Neural crest cell (in vitro differentiated cells): ENCODE data around the gene DOC2A. TPM values are rescaled to one million over a fixed set of nuclear protein-coding genes. Genes with fewer than 3 reads are reported as not detected.

ENCODE experiments used
- DNase-seq: peaks from one replicate; pipeline ENCODE4 v3.0.0; 2021; ENCODE audit warnings: low read depth, mixed read lengths, low spot score
- H3K27ac Mint-ChIP-seq: one replicate; pipeline ENCODE4 v1.8.0; 2021; ENCODE audit warnings: mild to moderate bottlenecking, mixed read lengths; ENCODE audit not compliant: unreplicated experiment
- H3K27me3 Mint-ChIP-seq: 2 replicates; pipeline ENCODE4 v1.8.0; 2021; ENCODE audit warnings: low read depth, mild to moderate bottlenecking, mixed read lengths
- H3K36me3 Mint-ChIP-seq: 2 replicates; pipeline ENCODE4 v1.8.0; 2021; ENCODE audit warnings: low read depth, mild to moderate bottlenecking, mixed read lengths
- H3K4me1 Mint-ChIP-seq: 2 replicates; pipeline ENCODE4 v1.8.0; 2021; ENCODE audit warnings: mixed read lengths
- H3K4me3 Mint-ChIP-seq: one replicate; pipeline ENCODE4 v1.8.0; 2021; ENCODE audit warnings: mild to moderate bottlenecking, mixed read lengths
- H3K9me3 Mint-ChIP-seq: 2 replicates; pipeline ENCODE4 v1.8.0; 2021; ENCODE audit warnings: mixed read lengths
- total RNA-seq: library from RNA; stranded (reverse); gene quantifications from 2 replicates; pipeline ENCODE4 v1.2.1, GENCODE V29; 2021
- TF ChIP-seq, protein P1 (sequence below): fragments of 200-600 bp; sonication (generic); conservative IDR thresholded peaks from 2 replicates; pipeline ENCODE4 v1.5.0; 2021; ENCODE audit warnings: antibody characterized with exemption, mild to moderate bottlenecking

Gene DOC2A
- total RNA-seq, 1 donor from 2014 or later: 5.7 TPM

DNA sequence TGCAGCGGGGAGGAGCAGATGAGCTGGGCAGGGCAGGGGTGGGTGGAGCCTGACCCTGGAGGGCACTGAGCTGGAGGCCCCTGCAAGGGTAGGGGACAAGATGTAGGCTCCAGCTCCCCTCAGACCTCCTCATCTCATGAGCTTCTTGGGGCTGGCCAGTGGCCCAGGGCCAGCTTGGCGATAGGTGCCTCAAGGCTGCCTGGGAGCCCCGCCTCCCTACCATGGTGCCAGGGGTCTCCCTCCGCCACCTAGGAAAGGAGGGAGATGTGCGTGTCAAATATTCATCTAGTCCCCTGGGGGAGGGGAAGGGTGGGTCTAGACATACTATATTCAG is 19.3 kb downstream of the DOC2A start:
- peaks cover 3% of the 10 kb centered on the region for H3K27me3 Mint-ChIP-seq

GRCh38 chr16:29990883-29991570 is 19.8 kb downstream of the DOC2A start:
- TF ChIP-seq, protein P1, sequence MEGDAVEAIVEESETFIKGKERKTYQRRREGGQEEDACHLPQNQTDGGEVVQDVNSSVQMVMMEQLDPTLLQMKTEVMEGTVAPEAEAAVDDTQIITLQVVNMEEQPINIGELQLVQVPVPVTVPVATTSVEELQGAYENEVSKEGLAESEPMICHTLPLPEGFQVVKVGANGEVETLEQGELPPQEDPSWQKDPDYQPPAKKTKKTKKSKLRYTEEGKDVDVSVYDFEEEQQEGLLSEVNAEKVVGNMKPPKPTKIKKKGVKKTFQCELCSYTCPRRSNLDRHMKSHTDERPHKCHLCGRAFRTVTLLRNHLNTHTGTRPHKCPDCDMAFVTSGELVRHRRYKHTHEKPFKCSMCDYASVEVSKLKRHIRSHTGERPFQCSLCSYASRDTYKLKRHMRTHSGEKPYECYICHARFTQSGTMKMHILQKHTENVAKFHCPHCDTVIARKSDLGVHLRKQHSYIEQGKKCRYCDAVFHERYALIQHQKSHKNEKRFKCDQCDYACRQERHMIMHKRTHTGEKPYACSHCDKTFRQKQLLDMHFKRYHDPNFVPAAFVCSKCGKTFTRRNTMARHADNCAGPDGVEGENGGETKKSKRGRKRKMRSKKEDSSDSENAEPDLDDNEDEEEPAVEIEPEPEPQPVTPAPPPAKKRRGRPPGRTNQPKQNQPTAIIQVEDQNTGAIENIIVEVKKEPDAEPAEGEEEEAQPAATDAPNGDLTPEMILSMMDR: no peak
- Mint-ChIP-seq H3K36me3 (peaks cover 6% of the 10 kb centered on the region), H3K4me1 (peaks cover 36% of the 10 kb centered on the region), H3K27me3 (peaks cover 3% of the 10 kb centered on the region), H3K9me3 (no peaks in the 10 kb centered on the region), H3K27ac (no peak overlapping the region), H3K4me3 (no peak overlapping the region)
- no peak for DNase-seq

More for the DNA sequence above, 19.3 kb downstream of the DOC2A start:
- Mint-ChIP-seq H3K4me1 (peaks cover 41% of the 10 kb centered on the region), H3K27ac (no peak overlapping the region), H3K9me3 (no peaks in the 10 kb centered on the region), H3K4me3 (peak overlapping the region; percentile 75), H3K36me3 (peaks cover 6% of the 10 kb centered on the region)
- no peak for DNase-seq
- TF ChIP-seq, protein P1: no peak

GRCh38 chr16:29990034-29990433 is 20.8 kb downstream of the DOC2A start:
- H3K27me3 Mint-ChIP-seq: no peaks in the 10 kb centered on the region
- TF ChIP-seq, protein P1: no peak
- H3K4me3 Mint-ChIP-seq: no peak overlapping the region
- H3K36me3 Mint-ChIP-seq: peaks cover 10% of the 10 kb centered on the region
- H3K4me1 Mint-ChIP-seq: peaks cover 28% of the 10 kb centered on the region
- no peak for DNase-seq
- no peak overlapping the region for H3K27ac Mint-ChIP-seq
- no peaks in the 10 kb centered on the region for H3K9me3 Mint-ChIP-seq

- peaks cover 21% of the 10 kb centered on the region for H3K4me1 Mint-ChIP-seq
- TF ChIP-seq, protein P1: no peak
- no peak overlapping the region for H3K27ac Mint-ChIP-seq
- H3K36me3 Mint-ChIP-seq: peaks cover 10% of the 10 kb centered on the region
- no peaks in the 10 kb centered on the region for H3K27me3 Mint-ChIP-seq
- H3K9me3 Mint-ChIP-seq: no peaks in the 10 kb centered on the region
- H3K4me3 Mint-ChIP-seq: peak overlapping the region; percentile 7
- DNase-seq: no peak
These were observed 21.5 kb downstream of the DOC2A start for GRCh38 chr16:29989111-29989858.

DNA sequence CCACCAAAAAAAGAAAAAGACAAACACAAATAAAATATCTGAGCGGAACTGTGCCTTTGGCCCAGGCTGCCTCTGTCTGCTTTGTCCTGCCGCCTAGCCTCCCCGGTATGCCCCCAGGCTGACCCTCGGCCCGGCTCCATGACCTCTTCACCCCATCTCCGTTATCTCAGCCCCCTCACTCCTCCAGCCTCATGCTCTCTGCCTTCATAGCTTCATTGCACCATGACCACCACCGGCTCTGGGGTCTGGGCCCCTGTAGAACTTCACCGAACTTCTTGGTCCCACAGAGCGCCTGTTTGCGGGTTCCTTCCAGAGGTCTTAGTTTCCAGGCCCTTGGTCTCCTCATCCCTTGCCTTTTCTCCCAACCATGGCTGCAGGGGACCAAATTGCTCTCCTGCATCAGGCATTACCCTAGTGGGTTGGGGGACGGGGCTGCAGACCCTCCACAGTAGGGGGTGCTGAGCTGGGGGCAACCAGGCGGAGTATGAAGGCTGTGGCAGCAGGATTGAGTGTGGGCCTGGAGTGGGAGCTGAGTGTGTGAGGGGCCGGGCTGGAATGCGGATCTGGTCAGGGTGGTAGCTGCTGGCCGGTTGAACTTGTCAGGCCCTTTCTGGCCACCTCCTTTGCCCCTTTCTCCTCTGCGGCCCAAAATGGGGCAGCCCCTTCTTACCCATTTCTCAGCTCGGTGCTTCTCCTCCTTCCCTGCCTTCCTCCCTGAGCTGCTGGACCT is 22.3 kb downstream of the DOC2A start:
- no peak for DNase-seq
- peaks cover 18% of the 10 kb centered on the region for H3K4me1 Mint-ChIP-seq
- peak overlapping the region; percentile 38 for H3K4me3 Mint-ChIP-seq
- peaks cover 10% of the 10 kb centered on the region for H3K36me3 Mint-ChIP-seq
- TF ChIP-seq, protein P1: no peak
- H3K9me3 Mint-ChIP-seq: no peaks in the 10 kb centered on the region
- peak overlapping the region; percentile 14 for H3K27ac Mint-ChIP-seq
- H3K27me3 Mint-ChIP-seq: no peaks in the 10 kb centered on the region
